Testis (tissue), 3 donors: Measurements from ENCODE around the gene IL36RN. TPM values are rescaled to one million over a fixed set of nuclear protein-coding genes. Genes with fewer than 3 reads are reported as not detected.

Experiments
- DNase-seq: peaks from one replicate; pipeline ENCODE4 v3.0.0-alpha.2; 2019
- H3K27ac ChIP-seq, 2 donors: fragments of 200-600 bp; sonication (generic); one replicate each; pipeline ENCODE4 v1.5.1; 2019
- H3K27me3 ChIP-seq: fragments of 200-600 bp; sonication (generic); one replicate; pipeline ENCODE4 v1.5.1; 2019
- H3K36me3 ChIP-seq: fragments of 200-600 bp; sonication (generic); one replicate; pipeline ENCODE4 v1.5.1; 2017; ENCODE audit warnings: low read depth; ENCODE audit errors: missing control alignments
- H3K4me1 ChIP-seq: fragments of 200-600 bp; sonication (generic); one replicate; pipeline ENCODE4 v1.5.1; 2019
- H3K4me3 ChIP-seq, 2 donors: fragments of 200-600 bp; sonication (generic); one replicate each; pipeline ENCODE4 v1.5.1; 2017 to 2019
- H3K9me3 ChIP-seq: fragments of 200-600 bp; sonication (generic); one replicate; pipeline ENCODE4 v1.5.1; 2017
- CTCF ChIP-seq, 3 experiments: fragments of 450-650 bp in 2 of 3; fragments of 200-600 bp in 1 of 3; sonication (generic) in 1 of 3; IDR thresholded peaks; one replicate each; pipeline ENCODE4 v1.5.1; 2016 to 2019; ENCODE audit warnings: antibody characterized with exemption in 3 of 3, mild to moderate bottlenecking in 2 of 3, moderate library complexity in 1 of 3
- POLR2A ChIP-seq: fragments of 450-650 bp; IDR thresholded peaks from one replicate; pipeline ENCODE4 v1.6.1; 2017; ENCODE audit warnings: antibody characterized with exemption, mild to moderate bottlenecking, moderate library complexity
- WGBS, 2 donors: methylation state at CpG; one replicate each; pipeline ENCODE4 v1.1.5; 2018; 5-methylcytosine and 5-hydroxymethylcytosine counted together
- intact Hi-C: fragments of 100-400 bp; cut with DNase I; formaldehyde crosslinking; loops from one replicate; pipeline ENCODE4 v1.15.1; 2023; ENCODE audit warnings: low total_unique reads
- polyA plus RNA-seq: library from polyadenylated mRNA; stranded (reverse); fragments of 350-450 nt; fragmentation: Illumina TruSeq; extraction: RNeasy Lipid Tissue Mini Kit (QIAGEN cat#74804); gene quantifications from one replicate; pipeline ENCODE4 v1.2.3, GENCODE V29; 2014; ENCODE audit warnings: low read depth, low replicate concordance; ENCODE audit not compliant: insufficient read depth
- total RNA-seq, 2 donors: library from RNA; depleted of rRNA; stranded (reverse); fragments of >200 nt; gene quantifications; one replicate each; pipeline ENCODE4 v1.2.3, GENCODE V29; 2016

IL36RN gene
- total and polyA plus RNA-seq, 3 donors from 2014 or later: not detected

GRCh38 chr2:113052396-113052917 is 6.5 kb upstream of the IL36RN start, which contains the start of gene IL36B:
Gene IL36B, minus strand, starts transcription at chr2:113052867.
- H3K4me1 ChIP-seq: no peaks in the 10 kb centered on the region
- 71 to 78% methylated on average over 6 of the region's 6 CpGs for WGBS, 2 donors
- no peaks in the 10 kb centered on the region for H3K27me3 ChIP-seq
- DNase-seq: no peak
- no peak for TF ChIP-seq CTCF (IDR thresholded peaks at IDR 0.05)
- TF ChIP-seq POLR2A: no peak
- H3K4me3 ChIP-seq: no peak within 1 kb of the TSS
- H3K9me3 ChIP-seq: no peaks in the 10 kb centered on the region
- no peaks in the 10 kb centered on the region for H3K36me3 ChIP-seq
- H3K27ac ChIP-seq: no peak within 1 kb of the TSS
- intact Hi-C loops: no loop called here

GRCh38 chr2:113053666-113054065 is 5.3 kb upstream of the IL36RN start:
- WGBS, 2 donors: 75 to 87% methylated on average over 3 of the region's 3 CpGs
- intact Hi-C loops: no loop called here
- TF ChIP-seq CTCF (IDR thresholded peaks at IDR 0.05): no peak
- no peak for TF ChIP-seq POLR2A
- no peak overlapping the region for H3K27ac ChIP-seq
- no peaks in the 10 kb centered on the region for H3K36me3 ChIP-seq
- no peaks in the 10 kb centered on the region for H3K9me3 ChIP-seq
- no peaks in the 10 kb centered on the region for H3K4me1 ChIP-seq
- DNase-seq: no peak
- H3K4me3 ChIP-seq: no peak overlapping the region
- no peaks in the 10 kb centered on the region for H3K27me3 ChIP-seq

- Histone ChIP-seq H3K36me3 (no peaks in the 10 kb centered on the region), H3K9me3 (no peaks in the 10 kb centered on the region), H3K27me3 (no peaks in the 10 kb centered on the region), H3K27ac (no peak overlapping the region), H3K4me3 (no peak overlapping the region), H3K4me1 (no peaks in the 10 kb centered on the region)
- DNase-seq: no peak
- intact Hi-C loops: no loop called here
- TF ChIP-seq POLR2A: no peak
- TF ChIP-seq CTCF (IDR thresholded peaks at IDR 0.05): no peak
These were observed 4.9 kb upstream of the IL36RN start for GRCh38 chr2:113054066-113054465.

- Histone ChIP-seq H3K4me3 (no peak overlapping the region), H3K36me3 (no peaks in the 10 kb centered on the region), H3K4me1 (no peaks in the 10 kb centered on the region), H3K27ac (no peak overlapping the region), H3K27me3 (no peaks in the 10 kb centered on the region), H3K9me3 (no peaks in the 10 kb centered on the region)
- TF ChIP-seq CTCF (IDR thresholded peaks at IDR 0.05): no peak
- no peak for TF ChIP-seq POLR2A
- intact Hi-C loops: no loop called here
- DNase-seq: no peak
- WGBS, 2 donors: 61 to 65% methylated on average over 1 of the region's 1 CpG
These were observed 2.5 kb upstream of the IL36RN start for GRCh38 chr2:113056521-113056920.

DNA sequence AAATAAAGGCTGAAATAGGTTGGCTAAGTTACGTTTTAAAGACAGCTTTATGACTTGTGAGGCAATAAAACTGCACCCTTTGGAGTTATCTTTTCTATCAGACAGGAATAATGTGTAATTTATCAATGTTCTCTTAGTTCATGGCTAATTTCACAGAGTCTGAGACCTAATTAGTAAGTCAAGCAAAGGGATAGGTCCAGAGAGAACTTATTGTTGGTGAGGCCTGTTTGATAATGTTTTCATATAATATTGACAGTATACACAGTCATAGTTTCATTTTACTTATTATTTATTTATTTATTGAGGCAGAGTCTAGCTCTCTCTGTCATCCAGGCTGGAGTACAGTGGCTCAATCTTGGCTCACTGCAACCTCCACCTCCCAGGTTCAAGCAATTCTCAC is 1.9 kb upstream of the IL36RN start:
- intact Hi-C loops: no loop called here
- Histone ChIP-seq H3K27ac (no peak overlapping the region), H3K27me3 (no peaks in the 10 kb centered on the region), H3K9me3 (no peaks in the 10 kb centered on the region), H3K4me1 (no peaks in the 10 kb centered on the region), H3K36me3 (no peaks in the 10 kb centered on the region), H3K4me3 (no peak overlapping the region)
- 48 to 51% methylated on average over 1 of the region's 1 CpG for WGBS, 2 donors
- TF ChIP-seq POLR2A: no peak
- no peak for TF ChIP-seq CTCF (IDR thresholded peaks at IDR 0.05)
- DNase-seq: no peak
